H1 (cell line): Measurements from ENCODE around the gene AIFM3. TPM values are rescaled to one million over a fixed set of nuclear protein-coding genes. Genes with fewer than 3 reads are reported as not detected.

Experiments used
- CTCF ChIA-PET: fragments of 300-600 bp; sonication (Branson Sonifier 250); formaldehyde crosslinking; loops from one replicate; lab custom pipeline; 2021; ENCODE audit not compliant: partially characterized antibody; lab: Charles Lee
- POLR2A ChIA-PET: fragments of 300-600 bp; sonication (Branson Sonifier 250); formaldehyde crosslinking; loops from one replicate; lab custom pipeline; 2021; ENCODE audit warnings: inconsistent platforms; ENCODE audit not compliant: partially characterized antibody; lab: Charles Lee
- DNase-seq, 2 experiments: peaks; one replicate each; pipeline versions ENCODE4 v3.0.0 to v3.0.0-alpha.2; 2010 to 2022; ENCODE audit warnings: low spot score in 2 of 2, low read depth in 1 of 2, mixed read lengths in 1 of 2
- FAIRE-seq: peaks from 2 replicates; lab custom pipeline; 2011; peaks lifted over from hg19 to GRCh38; lab: Jason Lieb, UNC
- H2AFZ ChIP-seq: 2 replicates; pipeline ENCODE4 v1.8.1; 2012; ENCODE audit warnings: low read length, inconsistent platforms
- H2AK5ac ChIP-seq: 2 replicates; pipeline ENCODE4 v1.6.1; 2013; ENCODE audit warnings: low read depth, low read length
- H2BK120ac ChIP-seq: replicated peaks from 2 replicates; pipeline ENCODE3; 2013; ENCODE audit warnings: low read depth, low read length, inconsistent platforms
- H2BK12ac ChIP-seq: 2 replicates; pipeline ENCODE4 v1.6.1; 2013; ENCODE audit warnings: low read depth, low read length
- H2BK15ac ChIP-seq: 2 replicates; pipeline ENCODE4 v1.6.1; 2013; ENCODE audit warnings: low read length
- H2BK20ac ChIP-seq: 2 replicates; pipeline ENCODE4 v1.6.1; 2013; ENCODE audit warnings: low read length
- H2BK5ac ChIP-seq: 2 replicates; pipeline ENCODE4 v1.6.1; 2013; ENCODE audit warnings: low read depth, low read length
- H3K14ac ChIP-seq: 2 replicates; pipeline ENCODE4 v1.6.1; 2013; ENCODE audit warnings: inconsistent platforms; ENCODE audit not compliant: insufficient read length
- H3K18ac ChIP-seq: 2 replicates; pipeline ENCODE4 v1.6.1; 2013; ENCODE audit warnings: low read length; ENCODE audit errors: extremely low read depth
- H3K23ac ChIP-seq: 2 replicates; pipeline ENCODE4 v1.6.1; 2013; ENCODE audit warnings: inconsistent platforms; ENCODE audit not compliant: insufficient read length
- H3K23me2 ChIP-seq: 2 replicates; pipeline ENCODE4 v1.6.1; 2013; ENCODE audit warnings: low read depth, low read length
- H3K27ac ChIP-seq: 2 replicates; pipeline ENCODE4 v1.6.1; 2011; ENCODE audit warnings: low read depth, low read length, inconsistent platforms
- H3K27me3 ChIP-seq, 4 experiments: replicated peaks in 1 of 4; 1 replicate in 1 of 4; 2 replicates in 3 of 4; pipeline versions ENCODE4 v1.6.1 to v1.8.1; 2011 to 2013; ENCODE audit warnings: low read length in 3 of 4, mild to moderate bottlenecking in 3 of 4, inconsistent platforms in 2 of 4, mixed read lengths in 2 of 4, moderate library complexity in 1 of 4; ENCODE audit not compliant: control insufficient read depth in 3 of 4, insufficient read depth in 3 of 4; ENCODE audit errors: extremely low read depth in 1 of 4
- H3K36me3 ChIP-seq, 4 experiments: 2 replicates each; pipeline versions ENCODE4 v1.6.1 to v1.8.1; 2011 to 2013; ENCODE audit warnings: mild to moderate bottlenecking in 4 of 4, low read length in 3 of 4, moderate library complexity in 2 of 4, control low read depth in 1 of 4, inconsistent platforms in 1 of 4; ENCODE audit not compliant: insufficient read depth in 4 of 4, control insufficient read depth in 2 of 4
- H3K4ac ChIP-seq: replicated peaks from 2 replicates; pipeline ENCODE3; 2013; ENCODE audit warnings: low read length, low read depth, mixed read lengths, inconsistent platforms; ENCODE audit not compliant: insufficient read length
- H3K4me1 ChIP-seq, 4 experiments: replicated peaks in 1 of 4; 1 replicate in 1 of 4; 2 replicates in 3 of 4; pipeline versions ENCODE4 v1.6.1 to v1.8.1; 2011 to 2013; ENCODE audit warnings: low read length in 3 of 4, inconsistent platforms in 2 of 4, mixed read lengths in 1 of 4; ENCODE audit not compliant: insufficient read depth in 4 of 4, control insufficient read depth in 3 of 4
- H3K4me2 ChIP-seq, 2 experiments: 2 replicates each; pipeline versions ENCODE4 v1.6.1 to v1.8.1; 2011 to 2013; ENCODE audit warnings: low read depth in 2 of 2, low read length in 2 of 2, control low read depth in 1 of 2, inconsistent platforms in 1 of 2, mild to moderate bottlenecking in 1 of 2; ENCODE audit not compliant: insufficient read depth in 1 of 2
- H3K4me3 ChIP-seq, 4 experiments: fragments of 200-600, 300-600 bp in 1 of 4; sonication (generic), shearing (Covaris generic), sonication (Bioruptor Twin) in 1 of 4; 2 replicates each; pipeline versions ENCODE4 v1.5.1 to v1.8.1; 2011 to 2016; ENCODE audit warnings: low read length in 4 of 4, low read depth in 3 of 4, control low read depth in 2 of 4, inconsistent platforms in 2 of 4, mild to moderate bottlenecking in 2 of 4, mixed read lengths in 1 of 4, moderate library complexity in 1 of 4; ENCODE audit not compliant: insufficient read depth in 2 of 4; ENCODE audit errors: extremely low read depth in 1 of 4
- H3K56ac ChIP-seq: replicated peaks from 2 replicates; pipeline ENCODE3; 2013; ENCODE audit warnings: low read depth, mild to moderate bottlenecking, mixed read lengths, low read length, inconsistent platforms; ENCODE audit not compliant: insufficient read length
- H3K79me1 ChIP-seq: 2 replicates; pipeline ENCODE4 v1.6.1; 2013; ENCODE audit warnings: low read depth, low read length, control low read depth
- H3K79me2 ChIP-seq, 2 experiments: 2 replicates each; pipeline versions ENCODE4 v1.6.1 to v1.8.1; 2012 to 2013; ENCODE audit warnings: low read length in 2 of 2, mild to moderate bottlenecking in 2 of 2, inconsistent platforms in 1 of 2; ENCODE audit not compliant: insufficient read depth in 2 of 2, control insufficient read depth in 1 of 2
- H3K9ac ChIP-seq, 4 experiments: replicated peaks in 1 of 4; 1 replicate in 1 of 4; 2 replicates in 3 of 4; pipeline versions ENCODE4 v1.6.1 to v1.8.1; 2011 to 2013; ENCODE audit warnings: low read depth in 3 of 4, low read length in 3 of 4, control low read depth in 2 of 4, mild to moderate bottlenecking in 2 of 4, moderate library complexity in 2 of 4, inconsistent platforms in 1 of 4; ENCODE audit errors: extremely low read depth in 1 of 4
- H3K9me3 ChIP-seq, 2 experiments: 2 replicates each; pipeline versions ENCODE4 v1.6.1 to v1.8.1; 2012 to 2013; ENCODE audit warnings: mild to moderate bottlenecking in 2 of 2, moderate library complexity in 2 of 2, control low read depth in 1 of 2, inconsistent platforms in 1 of 2, low read depth in 1 of 2, low read length in 1 of 2, mixed read lengths in 1 of 2; ENCODE audit not compliant: insufficient read depth in 2 of 2
- H4K20me1 ChIP-seq, 2 experiments: replicated peaks in 1 of 2; 2 replicates each; pipeline versions ENCODE3 to v1.8.1; 2011 to 2013; ENCODE audit warnings: inconsistent platforms in 2 of 2, low read length in 2 of 2, mild to moderate bottlenecking in 1 of 2; ENCODE audit not compliant: insufficient read depth in 2 of 2, control insufficient read depth in 1 of 2
- H4K5ac ChIP-seq: 2 replicates; pipeline ENCODE4 v1.6.1; 2013; ENCODE audit warnings: low read length, low read depth, mixed read lengths, inconsistent platforms; ENCODE audit not compliant: insufficient read length
- H4K8ac ChIP-seq: 2 replicates; pipeline ENCODE4 v1.8.0; 2013; ENCODE audit warnings: mild to moderate bottlenecking, moderate library complexity, low read length, inconsistent platforms; ENCODE audit not compliant: insufficient read depth; ENCODE audit errors: extremely low read depth
- H4K91ac ChIP-seq: replicated peaks from 2 replicates; pipeline ENCODE3; 2013; ENCODE audit warnings: low read length, mixed read lengths, inconsistent platforms; ENCODE audit not compliant: insufficient read length
- ASH2L ChIP-seq: fragments of 200-600, 300-600 bp; sonication (generic); IDR thresholded peaks from one replicate; pipeline ENCODE4 v1.7.1; 2017; ENCODE audit warnings: low read length
- CBX5 ChIP-seq: fragments of 300-800, 300-1000 bp; sonication (generic); IDR thresholded peaks from 2 replicates; pipeline ENCODE4 v1.7.1; 2016; ENCODE audit warnings: antibody characterized with exemption, low read length, low read depth
- CEBPB ChIP-seq: IDR thresholded peaks from 2 replicates; pipeline ENCODE4 v1.6.1; 2012; ENCODE audit warnings: low read depth, low read length
- CHD2 ChIP-seq: IDR thresholded peaks from 2 replicates; pipeline ENCODE4 v1.6.1; 2012; ENCODE audit warnings: low read length, improper control_type of control experiment
- CTBP2 ChIP-seq: IDR thresholded peaks from 2 replicates; pipeline ENCODE4 v1.7.0; 2011; ENCODE audit warnings: borderline replicate concordance, mild to moderate bottlenecking, moderate library complexity, mixed read lengths, low read length; ENCODE audit not compliant: insufficient read depth, insufficient read length
- JUN ChIP-seq: IDR thresholded peaks from 2 replicates; pipeline ENCODE4 v1.6.1; 2011; ENCODE audit warnings: low read depth, mild to moderate bottlenecking, improper control_type of control experiment, low read length
- KDM1A ChIP-seq: fragments of 200-600, 300-600 bp; sonication (generic); IDR thresholded peaks from 2 replicates; pipeline ENCODE4 v1.7.1; 2016; ENCODE audit warnings: mild to moderate bottlenecking, low read length, borderline replicate concordance
- MAFK ChIP-seq: IDR thresholded peaks from 2 replicates; pipeline ENCODE4 v1.6.1; 2012; ENCODE audit warnings: low read depth, mild to moderate bottlenecking, improper control_type of control experiment, low read length
- POU5F1 ChIP-seq: IDR thresholded peaks from 2 replicates; pipeline ENCODE4 v1.6.1; 2011; ENCODE audit warnings: low read depth, mild to moderate bottlenecking, low read length, moderate library complexity
- RAD21 ChIP-seq, 2 experiments: IDR thresholded peaks in 1 of 2; conservative IDR thresholded peaks in 1 of 2; 2 replicates each; pipeline ENCODE4 v1.6.1; 2011; ENCODE audit warnings: low read depth in 2 of 2, low read length in 2 of 2, improper control_type of control experiment in 1 of 2, inconsistent platforms in 1 of 2, mild to moderate bottlenecking in 1 of 2, moderate library complexity in 1 of 2
- SIN3A ChIP-seq, 2 experiments: IDR thresholded peaks in 1 of 2; conservative IDR thresholded peaks in 1 of 2; 2 replicates each; pipeline ENCODE4 v1.6.1; 2011 to 2012; ENCODE audit warnings: low read length in 2 of 2, improper control_type of control experiment in 1 of 2, low read depth in 1 of 2, mild to moderate bottlenecking in 1 of 2
- SP2 ChIP-seq: IDR thresholded peaks from 2 replicates; pipeline ENCODE4 v1.6.1; 2012; ENCODE audit warnings: mild to moderate bottlenecking, low read length, inconsistent platforms
- SUZ12 ChIP-seq: fragments of 200-600 bp; sonication (generic); IDR thresholded peaks from 2 replicates; pipeline ENCODE4 v1.6.1; 2012; ENCODE audit warnings: mild to moderate bottlenecking, inconsistent platforms, low read length, moderate library complexity, mixed read lengths
- WGBS, 2 experiments: shearing (Covaris generic) in 1 of 2; methylation state at CpG; one replicate each; pipeline versions ENCODE4 v1.1.6 to v1.1.7; 2013 to 2015; ENCODE audit warnings: low lambda C conversion rate in 2 of 2, mixed read lengths in 2 of 2, inconsistent platforms in 1 of 2, low coverage in 1 of 2, missing lambda C conversion rate in 1 of 2; ENCODE audit not compliant: insufficient replicate concordance in 2 of 2, insufficient coverage in 1 of 2, insufficient read length in 1 of 2; ENCODE audit errors: extremely low coverage in 1 of 2, missing lambda C conversion rate in 1 of 2; 5-methylcytosine and 5-hydroxymethylcytosine counted together
- polyA plus RNA-seq, 7 experiments: library from polyadenylated mRNA; depleted of rRNA in 3 of 7; stranded (reverse) in 5 of 7; unstranded in 2 of 7; fragments of >200 nt in 5 of 7; fragments of 200-250 nt in 2 of 7; gene quantifications; 1 replicate in 5 of 7; 2 replicates in 1 of 7; 4 replicates in 1 of 7; pipeline versions ENCODE4 v1.2.1 to v1.2.3, GENCODE V29; 2011 to 2013; ENCODE audit warnings: missing spikeins in 2 of 7, mixed read lengths in 2 of 7
- total RNA-seq: library from RNA; stranded (reverse); fragmentation: NEBNext Ultra II Directional; extraction: Animal tissue kit (Norgen Biotek cat#: 25700); gene quantifications from 2 replicates; pipeline ENCODE4 v1.2.1, GENCODE V29; 2021
- TF ChIP-seq, protein P1 (sequence below): IDR thresholded peaks from 2 replicates; pipeline ENCODE4 v1.6.1; 2012; ENCODE audit warnings: inconsistent platforms

Gene AIFM3
- total and polyA plus RNA-seq, 2 of the 8 experiments (the other 6 are each of a cell fraction or from before 2014, with no cell fraction given), result 0.86 to 1.4 TPM

- H4K8ac ChIP-seq, result no peak overlapping the region
- no peaks in the 10 kb centered on the region for H3K27me3 ChIP-seq
- H3K4ac ChIP-seq, result no peak overlapping the region
- no peak overlapping the region for H2BK20ac ChIP-seq
- peaks cover 61 to 74% of the 10 kb centered on the region in 2 experiments for H3K79me2 ChIP-seq
- H3K9me3 ChIP-seq, result no peaks in the 10 kb centered on the region
- H3K14ac ChIP-seq, result no peak overlapping the region
- ChIA-PET POLR2A (interaction anchor here (1.7 kb wide), 1 partner anchor 12 kb away, joined by 3 read pairs; no protein-coding TSS in a partner anchor), CTCF (interaction anchor here (1.3 to 3.7 kb wide), 2 partner anchors 19 to 34 kb away, joined by 3 to 12 read pairs; no protein-coding TSS in a partner anchor)
- H3K23ac ChIP-seq, result no peak overlapping the region
- H4K5ac ChIP-seq, result no peak overlapping the region
- H3K79me1 ChIP-seq, result no peaks in the 10 kb centered on the region; the same call in 1 of the 2 replicates
- FAIRE-seq (no peak), DNase-seq (no peak)
- no peak overlapping the region for H3K56ac ChIP-seq
- no peak overlapping the region for H2BK12ac ChIP-seq
- H3K9ac ChIP-seq, result no peak overlapping the region
- H2AK5ac ChIP-seq, result no peak overlapping the region
- H3K4me1 ChIP-seq, result peaks cover 0 to 3% (median 1%) of the 10 kb centered on the region in 4 experiments; a peak in 5 of 7 replicates
- no peak overlapping the region for H3K27ac ChIP-seq
- H4K20me1 ChIP-seq, result peaks cover 28 to 36% of the 10 kb centered on the region in 2 experiments
- H2BK15ac ChIP-seq, result no peak overlapping the region
- H2BK120ac ChIP-seq, result no peak overlapping the region
- WGBS, 2 experiments, result 51% methylated on average over 4 of the region's 4 CpGs; no CpG with 5 or more reads in 1 of the 2 experiments
- no peak overlapping the region for H3K18ac ChIP-seq
- H3K4me3 ChIP-seq, result peak overlapping the region; percentile 92 to 98 (median 96); a peak in 7 of 8 replicates
- H3K4me2 ChIP-seq, result peak overlapping the region; percentile 65 to 79
- H4K91ac ChIP-seq, result no peak overlapping the region
- H3K23me2 ChIP-seq, result peaks cover 5% of the 10 kb centered on the region; the same call in 1 of the 2 replicates
- no peak overlapping the region for H2AFZ ChIP-seq
- peaks cover 0 to 2% (median 0%) of the 10 kb centered on the region in 4 experiments; a peak in 1 of 8 replicates for H3K36me3 ChIP-seq
- H2BK5ac ChIP-seq, result no peak overlapping the region
- TF ChIP-seq SUZ12 (no peak), POU5F1 (no peak), MAFK (no peak), CHD2 (no peak), CBX5 (no peak), ASH2L (no peak), CEBPB (no peak), CTBP2 (no peak), SIN3A (conservative IDR thresholded peaks at IDR 0.05 in 1 of 2, IDR thresholded peaks at IDR 0.05 in 1 of 2; ENCODE audit: low read depth in 1 of 2, low read length in 2 of 2) (no peak), KDM1A (no peak), RAD21 (IDR thresholded peaks at IDR 0.05 in 1 of 2, conservative IDR thresholded peaks at IDR 0.05 in 1 of 2; ENCODE audit: low read depth in 2 of 2, low read length in 2 of 2) (no peak), SP2 (no peak), JUN (no peak)
- TF ChIP-seq, protein P1, sequence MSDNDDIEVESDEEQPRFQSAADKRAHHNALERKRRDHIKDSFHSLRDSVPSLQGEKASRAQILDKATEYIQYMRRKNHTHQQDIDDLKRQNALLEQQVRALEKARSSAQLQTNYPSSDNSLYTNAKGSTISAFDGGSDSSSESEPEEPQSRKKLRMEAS, result no peak
Observed at GRCh38 chr22:20919718-20920117, 47.3 kb upstream of the AIFM3 start.
